Ishikawa (cell line): ENCODE measurements around the gene THAP2.

ENCODE experiments used
- CEBPB ChIP-seq: IDR thresholded peaks from 2 replicates; pipeline ENCODE4 v1.6.1; 2012
- CREB1 ChIP-seq: IDR thresholded peaks from 2 replicates; pipeline ENCODE4 v1.6.1; 2012; ENCODE audit warnings: low read depth
- EGR1 ChIP-seq: IDR thresholded peaks from 2 replicates; pipeline ENCODE4 v1.6.1; 2012
- EP300 ChIP-seq: IDR thresholded peaks from 2 replicates; pipeline ENCODE4 v1.6.1; 2012; ENCODE audit warnings: borderline replicate concordance
- FOXM1 ChIP-seq: IDR thresholded peaks from 2 replicates; pipeline ENCODE4 v1.6.1; 2012; ENCODE audit warnings: low read depth, borderline replicate concordance
- NFIC ChIP-seq: IDR thresholded peaks from 2 replicates; pipeline ENCODE4 v1.6.1; 2012
- RAD21 ChIP-seq: IDR thresholded peaks from 2 replicates; pipeline ENCODE4 v1.6.1; 2012; ENCODE audit warnings: low read depth
- REST ChIP-seq: IDR thresholded peaks from 2 replicates; pipeline ENCODE4 v1.6.1; 2012; ENCODE audit warnings: low read depth, mild to moderate bottlenecking
- TAF1 ChIP-seq: IDR thresholded peaks from 2 replicates; pipeline ENCODE4 v1.6.1; 2012; ENCODE audit warnings: low read depth, mild to moderate bottlenecking
- TCF12 ChIP-seq: IDR thresholded peaks from 2 replicates; pipeline ENCODE4 v1.6.1; 2012; ENCODE audit warnings: low read depth
- TEAD4 ChIP-seq: IDR thresholded peaks from 2 replicates; pipeline ENCODE4 v1.6.1; 2012
- USF1 ChIP-seq: IDR thresholded peaks from 2 replicates; pipeline ENCODE4 v1.6.1; 2012
- YY1 ChIP-seq: IDR thresholded peaks from 2 replicates; pipeline ENCODE4 v1.6.1; 2012; ENCODE audit warnings: low read depth
- ZBTB7A ChIP-seq: IDR thresholded peaks from 2 replicates; pipeline ENCODE4 v1.6.1; 2012; ENCODE audit warnings: low read depth
- TF ChIP-seq, protein P1 (sequence below): IDR thresholded peaks from 2 replicates; pipeline ENCODE4 v1.6.1; 2012

Gene THAP2

GRCh38 chr12:71671311-71671710 lies 7.2 kb downstream of the THAP2 start:
- TF ChIP-seq TCF12: no peak
- no peak for TF ChIP-seq NFIC
- no peak for TF ChIP-seq TEAD4
- TF ChIP-seq REST: no peak
- TF ChIP-seq EGR1: no peak
- no peak for TF ChIP-seq CREB1
- TF ChIP-seq FOXM1: no peak
- TF ChIP-seq YY1: no peak
- no peak for TF ChIP-seq EP300
- TF ChIP-seq USF1: no peak
- TF ChIP-seq TAF1: no peak
- no peak for TF ChIP-seq ZBTB7A
- TF ChIP-seq CEBPB: no peak
- TF ChIP-seq, protein P1, sequence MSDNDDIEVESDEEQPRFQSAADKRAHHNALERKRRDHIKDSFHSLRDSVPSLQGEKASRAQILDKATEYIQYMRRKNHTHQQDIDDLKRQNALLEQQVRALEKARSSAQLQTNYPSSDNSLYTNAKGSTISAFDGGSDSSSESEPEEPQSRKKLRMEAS: no peak
- TF ChIP-seq RAD21: no peak

DNA sequence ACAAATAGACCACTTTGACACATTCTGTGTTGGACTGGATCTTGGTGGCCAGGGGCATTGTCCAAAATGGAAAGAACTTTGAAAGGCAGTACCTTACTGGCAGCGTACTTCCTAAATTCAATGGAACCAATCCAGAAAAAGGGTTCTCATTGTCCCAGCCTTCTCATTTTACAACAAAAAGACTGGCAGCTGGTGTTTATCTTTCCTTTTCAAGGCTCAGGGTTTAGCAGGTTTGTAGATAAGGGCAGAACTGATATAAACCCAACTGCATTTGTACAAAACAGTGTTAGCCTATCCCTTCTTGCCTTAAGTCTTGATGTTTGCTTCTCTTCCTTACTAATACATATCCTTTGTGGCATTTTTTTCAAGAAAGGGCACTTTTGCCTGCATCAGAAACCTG lies 7.7 kb downstream of the THAP2 start:
- TF ChIP-seq ZBTB7A: no peak
- no peak for TF ChIP-seq YY1
- no peak for TF ChIP-seq FOXM1
- no peak for TF ChIP-seq TCF12
- TF ChIP-seq EGR1: no peak
- TF ChIP-seq EP300: no peak
- no peak for TF ChIP-seq REST
- TF ChIP-seq RAD21: no peak
- TF ChIP-seq TEAD4: no peak
- no peak for TF ChIP-seq NFIC
- TF ChIP-seq, protein P1: no peak
- no peak for TF ChIP-seq CREB1
- no peak for TF ChIP-seq CEBPB
- no peak for TF ChIP-seq TAF1

- no peak for TF ChIP-seq CEBPB
- no peak for TF ChIP-seq YY1
- no peak for TF ChIP-seq EP300
- TF ChIP-seq USF1: no peak
- no peak for TF ChIP-seq FOXM1
- TF ChIP-seq TEAD4: no peak
- TF ChIP-seq TCF12: no peak
- TF ChIP-seq, protein P1: no peak
- TF ChIP-seq NFIC: no peak
- TF ChIP-seq TAF1: no peak
- no peak for TF ChIP-seq EGR1
- TF ChIP-seq REST: no peak
Measured at GRCh38 chr12:71682466-71682865, 18.4 kb downstream of the THAP2 start.

DNA sequence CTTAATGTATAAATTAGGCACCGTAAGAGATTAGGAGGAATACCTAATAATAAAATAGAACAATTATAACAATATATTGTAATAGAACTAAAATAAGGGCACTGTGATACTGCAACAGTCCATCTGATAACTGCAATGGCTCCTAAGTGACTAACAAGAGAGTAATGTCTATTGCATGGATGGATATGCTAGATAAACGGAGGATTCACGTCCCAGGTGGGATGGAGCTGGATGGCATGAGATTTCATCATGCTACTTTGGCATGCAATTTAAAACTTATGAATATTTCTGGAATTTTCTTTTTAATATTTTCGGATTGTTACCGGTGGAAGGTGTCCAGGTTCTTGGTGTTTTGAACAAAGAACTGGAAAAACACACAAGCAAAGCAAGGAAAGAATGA lies 19.5 kb downstream of the THAP2 start:
- TF ChIP-seq CREB1 (no peak), TAF1 (no peak), RAD21 (no peak), TEAD4 (no peak), NFIC (no peak), TCF12 (no peak), YY1 (no peak), ZBTB7A (no peak), CEBPB (no peak), USF1 (no peak)
- TF ChIP-seq, protein P1: no peak
